GM12872 (cell line): ENCODE data around the gene DPH6.

Experiments
- TF ChIP-seq, protein P1 (sequence below): IDR thresholded peaks from 3 replicates; pipeline ENCODE4 v1.5.1; 2011; ENCODE audit warnings: low read depth, mild to moderate bottlenecking, low read length, moderate library complexity; ENCODE audit not compliant: insufficient read depth

DPH6 gene

DNA sequence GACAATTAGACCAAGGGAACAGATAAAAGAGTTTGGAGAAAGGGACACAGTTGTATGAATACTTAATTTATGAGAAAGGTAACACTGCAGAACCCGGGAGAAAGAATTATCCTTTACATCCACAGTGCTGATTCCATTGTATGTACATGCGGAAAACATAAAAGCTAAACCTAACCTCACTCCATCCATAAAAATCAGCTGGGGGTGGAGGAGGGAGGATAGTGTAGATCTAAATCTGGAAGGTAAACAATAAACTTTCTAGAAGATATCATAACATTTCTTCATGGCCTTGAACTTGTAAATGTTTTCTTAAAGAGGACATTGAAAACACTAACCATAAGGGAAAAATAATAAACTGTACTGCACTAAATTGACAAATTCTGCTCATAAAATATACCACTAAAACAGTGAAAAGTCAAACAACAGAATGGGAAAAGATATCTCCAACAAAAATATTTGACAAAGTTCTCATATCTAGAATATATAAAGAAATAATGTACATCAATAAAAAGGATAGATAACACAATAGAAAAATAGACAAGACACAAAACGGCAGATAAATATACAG, 220.5 kb downstream of the DPH6 start:
- TF ChIP-seq, protein P1, sequence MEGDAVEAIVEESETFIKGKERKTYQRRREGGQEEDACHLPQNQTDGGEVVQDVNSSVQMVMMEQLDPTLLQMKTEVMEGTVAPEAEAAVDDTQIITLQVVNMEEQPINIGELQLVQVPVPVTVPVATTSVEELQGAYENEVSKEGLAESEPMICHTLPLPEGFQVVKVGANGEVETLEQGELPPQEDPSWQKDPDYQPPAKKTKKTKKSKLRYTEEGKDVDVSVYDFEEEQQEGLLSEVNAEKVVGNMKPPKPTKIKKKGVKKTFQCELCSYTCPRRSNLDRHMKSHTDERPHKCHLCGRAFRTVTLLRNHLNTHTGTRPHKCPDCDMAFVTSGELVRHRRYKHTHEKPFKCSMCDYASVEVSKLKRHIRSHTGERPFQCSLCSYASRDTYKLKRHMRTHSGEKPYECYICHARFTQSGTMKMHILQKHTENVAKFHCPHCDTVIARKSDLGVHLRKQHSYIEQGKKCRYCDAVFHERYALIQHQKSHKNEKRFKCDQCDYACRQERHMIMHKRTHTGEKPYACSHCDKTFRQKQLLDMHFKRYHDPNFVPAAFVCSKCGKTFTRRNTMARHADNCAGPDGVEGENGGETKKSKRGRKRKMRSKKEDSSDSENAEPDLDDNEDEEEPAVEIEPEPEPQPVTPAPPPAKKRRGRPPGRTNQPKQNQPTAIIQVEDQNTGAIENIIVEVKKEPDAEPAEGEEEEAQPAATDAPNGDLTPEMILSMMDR, result no peak

DNA sequence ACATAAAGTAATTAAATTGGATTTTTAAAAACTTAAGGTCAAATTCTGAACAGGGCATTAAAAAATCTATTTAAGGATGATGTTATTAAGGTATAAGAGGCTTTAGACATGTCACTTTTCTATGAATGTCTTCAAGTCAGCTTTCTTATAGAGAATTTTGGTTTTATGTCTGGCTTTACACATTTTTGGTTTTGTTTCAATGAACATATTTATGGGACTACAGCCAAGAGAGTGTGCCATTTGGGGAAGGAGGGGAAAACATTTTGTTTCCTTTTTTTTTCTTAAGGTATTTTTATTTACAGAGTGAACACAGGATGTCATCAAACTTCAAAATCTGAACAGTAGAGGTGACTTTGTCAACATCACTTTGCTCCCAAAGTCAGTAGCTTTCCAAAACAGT, 222.8 kb downstream of the DPH6 start:
- TF ChIP-seq, protein P1, result no peak

DNA sequence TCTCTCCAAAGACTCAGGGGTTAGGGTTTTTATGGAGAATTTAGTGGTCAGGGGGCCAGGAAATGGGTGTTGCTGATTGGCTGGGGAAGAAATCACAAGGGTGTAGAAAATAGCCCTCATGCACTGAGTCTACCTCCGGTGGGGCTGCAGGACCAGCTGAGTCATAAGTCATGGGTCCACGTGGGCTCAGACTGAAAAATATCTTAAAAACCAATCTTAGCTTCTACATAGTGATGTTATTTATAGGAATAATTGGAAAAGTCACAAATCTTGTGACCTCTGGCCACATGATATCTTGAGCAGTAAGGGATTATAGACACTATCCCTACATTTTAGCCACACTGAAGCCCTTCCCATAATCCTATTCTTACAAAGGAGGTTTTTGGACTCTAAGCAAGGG, 224.0 kb downstream of the DPH6 start:
- TF ChIP-seq, protein P1, result no peak

DNA sequence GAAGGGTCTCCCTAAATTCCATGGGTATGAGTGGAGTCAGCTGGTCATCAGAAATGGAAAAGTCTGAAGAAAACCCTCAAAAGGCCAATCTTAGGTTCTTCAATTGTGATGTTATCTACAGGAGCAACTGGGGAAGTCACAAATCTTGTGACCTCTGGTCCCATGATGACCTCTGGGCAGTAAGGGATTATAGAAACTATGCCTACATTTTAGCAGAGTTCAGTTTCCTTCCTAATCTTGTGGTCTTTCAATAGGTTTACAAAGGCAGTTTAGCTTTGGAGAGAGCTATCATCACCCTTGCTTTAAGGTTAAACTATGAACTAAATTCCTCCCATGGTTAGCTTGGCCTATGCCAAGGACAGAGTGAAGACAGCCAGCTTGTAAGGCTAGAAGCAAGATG, 225.1 kb downstream of the DPH6 start:
- TF ChIP-seq, protein P1, result no peak
